IMR-90 (cell line): ENCODE data around the gene PRR22. TPM values are rescaled to one million over a fixed set of nuclear protein-coding genes. Genes with fewer than 3 reads are reported as not detected.
A peak's percentile ranks its signal among the peaks of the same experiment; 100 is the strongest.

Experiments used
- ATAC-seq: fragments of 200-7000 bp; cut with Tn5 transposase; 2 replicates; pipeline ENCODE4 v1.9.1; 2020; ENCODE audit warnings: low read depth, mild to moderate bottlenecking, moderate library complexity
- BruUV-seq: library from RNA; stranded (reverse); fragments of 400-500 nt; replicated peaks from 2 replicates; lab custom pipeline; 2021; lab: Mats Ljungman, UMichigan
- CTCF ChIA-PET: fragments of 300-600 bp; formaldehyde crosslinking; extraction: SDS; loops from one replicate; lab custom pipeline; 2021; ENCODE audit warnings: antibody characterized with exemption; lab: Yijun Ruan, JAX
- POLR2A ChIA-PET: fragments of 300-600 bp; sonication (Branson Sonifier 250); formaldehyde crosslinking; loops from one replicate; lab custom pipeline; 2022; ENCODE audit warnings: antibody characterized with exemption; ENCODE audit not compliant: unreplicated experiment; lab: Charles Lee
- DNase-seq: peaks from one replicate; pipeline ENCODE4 v3.0.0; 2013
- H2AFZ ChIP-seq: replicated peaks from 2 replicates; pipeline ENCODE3; 2013; ENCODE audit warnings: low read length, mild to moderate bottlenecking; ENCODE audit not compliant: poor library complexity
- H2AK5ac ChIP-seq: 2 replicates; pipeline ENCODE4 v1.6.1; 2013; ENCODE audit warnings: low read depth, low read length, inconsistent platforms
- H2AK9ac ChIP-seq: replicated peaks from 2 replicates; pipeline ENCODE3; 2013; ENCODE audit warnings: mild to moderate bottlenecking, low read depth, low read length, moderate library complexity; ENCODE audit not compliant: poor library complexity
- H2BK120ac ChIP-seq: 2 replicates; pipeline ENCODE4 v1.6.1; 2013; ENCODE audit warnings: low read depth, low read length, inconsistent platforms
- H2BK15ac ChIP-seq: 3 replicates; pipeline ENCODE4 v1.6.1; 2013; ENCODE audit warnings: low read depth, low read length, inconsistent platforms
- H2BK20ac ChIP-seq: 2 replicates; pipeline ENCODE4 v1.6.1; 2013; ENCODE audit warnings: low read depth, mild to moderate bottlenecking, inconsistent platforms, low read length, moderate library complexity
- H2BK5ac ChIP-seq: 2 replicates; pipeline ENCODE4 v1.6.1; 2013; ENCODE audit warnings: mild to moderate bottlenecking, low read depth, low read length, inconsistent platforms; ENCODE audit not compliant: poor library complexity, severe bottlenecking
- H3K14ac ChIP-seq: replicated peaks from 2 replicates; pipeline ENCODE4 v1.6.1; 2013; ENCODE audit warnings: low read depth, low read length, inconsistent platforms
- H3K18ac ChIP-seq: 2 replicates; pipeline ENCODE4 v1.6.1; 2013; ENCODE audit warnings: low read depth, low read length, control low read depth
- H3K23ac ChIP-seq: 2 replicates; pipeline ENCODE4 v1.6.1; 2013; ENCODE audit warnings: low read depth, low read length, inconsistent platforms
- H3K27ac ChIP-seq: 2 replicates; pipeline ENCODE4 v1.5.1; 2013; ENCODE audit warnings: mild to moderate bottlenecking, control low read depth, low read length; ENCODE audit not compliant: insufficient read depth
- H3K27me3 ChIP-seq: 2 replicates; pipeline ENCODE4 v1.6.1; 2013; ENCODE audit warnings: low read length; ENCODE audit not compliant: control insufficient read depth, insufficient read depth
- H3K36me3 ChIP-seq: 2 replicates; pipeline ENCODE4 v1.6.1; 2013; ENCODE audit warnings: low read length, mixed read lengths; ENCODE audit not compliant: control insufficient read depth, insufficient read depth
- H3K4ac ChIP-seq: 2 replicates; pipeline ENCODE4 v1.6.1; 2013; ENCODE audit warnings: low read depth, low read length, inconsistent platforms
- H3K4me1 ChIP-seq: 2 replicates; pipeline ENCODE4 v1.6.1; 2013; ENCODE audit warnings: low read length, mixed read lengths; ENCODE audit not compliant: control insufficient read depth, insufficient read depth
- H3K4me2 ChIP-seq: 2 replicates; pipeline ENCODE4 v1.6.1; 2013; ENCODE audit warnings: low read depth, mild to moderate bottlenecking, control low read depth, low read length, moderate library complexity
- H3K4me3 ChIP-seq: 2 replicates; pipeline ENCODE4 v1.5.1; 2013; ENCODE audit warnings: low read depth, mild to moderate bottlenecking, control low read depth, low read length, moderate library complexity; ENCODE audit not compliant: insufficient read depth
- H3K56ac ChIP-seq: 2 replicates; pipeline ENCODE4 v1.6.1; 2013; ENCODE audit warnings: low read length, inconsistent platforms; ENCODE audit not compliant: insufficient read depth; ENCODE audit errors: extremely low read depth
- H3K79me1 ChIP-seq, 2 experiments: 2 replicates each; pipeline ENCODE4 v1.6.1; 2013; ENCODE audit warnings: low read length in 2 of 2, inconsistent platforms in 1 of 2, low read depth in 1 of 2
- H3K9ac ChIP-seq: 2 replicates; pipeline ENCODE4 v1.6.1; 2013; ENCODE audit warnings: low read depth, low read length, control low read depth
- H3K9me1 ChIP-seq: 2 replicates; pipeline ENCODE4 v1.6.1; 2013; ENCODE audit warnings: low read length, inconsistent platforms; ENCODE audit not compliant: insufficient read depth
- H3K9me3 ChIP-seq: 2 replicates; pipeline ENCODE4 v1.6.1; 2013; ENCODE audit warnings: low read length; ENCODE audit not compliant: control insufficient read depth, insufficient read depth
- H4K20me1 ChIP-seq: 2 replicates; pipeline ENCODE4 v1.6.1; 2013; ENCODE audit warnings: low read length, inconsistent platforms; ENCODE audit not compliant: insufficient read depth
- H4K5ac ChIP-seq: 2 replicates; pipeline ENCODE4 v1.6.1; 2013; ENCODE audit warnings: mild to moderate bottlenecking, low read depth, low read length, control low read depth
- H4K8ac ChIP-seq, 2 experiments: 2 replicates each; pipeline ENCODE4 v1.6.1; 2013; ENCODE audit warnings: low read depth in 2 of 2, low read length in 2 of 2, control low read depth in 1 of 2, inconsistent platforms in 1 of 2
- H4K91ac ChIP-seq: 2 replicates; pipeline ENCODE4 v1.6.1; 2013; ENCODE audit warnings: low read depth, low read length, inconsistent platforms; ENCODE audit not compliant: insufficient read depth
- RCOR1 ChIP-seq: IDR thresholded peaks from 2 replicates; pipeline ENCODE4 v1.6.1; 2012; ENCODE audit warnings: mild to moderate bottlenecking, low read length, improper control_type of control experiment; ENCODE audit not compliant: insufficient replicate concordance
- WGBS, 2 experiments: methylation state at CpG; one replicate each; pipeline versions ENCODE4 v1.1.5 to v1.1.7; 2013; ENCODE audit warnings: missing lambda C conversion rate in 2 of 2; ENCODE audit not compliant: insufficient read length in 1 of 2; ENCODE audit errors: extremely low coverage in 2 of 2; 5-methylcytosine and 5-hydroxymethylcytosine counted together
- dilution Hi-C: fragments of 300-500 bp; cut with HindIII; formaldehyde crosslinking; loops from one replicate; pipeline ENCODE4 v1.14.3; 2018; ENCODE audit warnings: low sequenced_read_pairs; ENCODE audit not compliant: unreplicated experiment
- in situ Hi-C: fragments of 300-500 bp; cut with MboI; formaldehyde crosslinking; loops from 3 replicates; pipeline ENCODE4 v1.14.3; 2019; ENCODE audit warnings: low sequenced_read_pairs, inconsistent platforms, mixed read lengths
- intact Hi-C: fragments of 100-400 bp; cut with micrococcal nuclease; formaldehyde crosslinking; loops from 2 replicates; pipeline ENCODE4 v1.10.0; 2022
- polyA plus RNA-seq, 3 experiments: library from polyadenylated mRNA; depleted of rRNA; stranded (reverse); fragments of >200 nt; gene quantifications; 2 replicates each; pipeline ENCODE4 v1.2.3, GENCODE V29; 2012; ENCODE audit warnings: low replicate concordance in 1 of 3
- total RNA-seq: library from RNA; depleted of rRNA; stranded (reverse); fragments of >200 nt; gene quantifications from 2 replicates; pipeline ENCODE4 v1.2.3, GENCODE V29; 2012

PRR22 gene
- total and polyA plus RNA-seq, 2 of the 4 experiments (the other 2 are of a cell fraction), result 0.92 TPM; not detected in 1

DNA sequence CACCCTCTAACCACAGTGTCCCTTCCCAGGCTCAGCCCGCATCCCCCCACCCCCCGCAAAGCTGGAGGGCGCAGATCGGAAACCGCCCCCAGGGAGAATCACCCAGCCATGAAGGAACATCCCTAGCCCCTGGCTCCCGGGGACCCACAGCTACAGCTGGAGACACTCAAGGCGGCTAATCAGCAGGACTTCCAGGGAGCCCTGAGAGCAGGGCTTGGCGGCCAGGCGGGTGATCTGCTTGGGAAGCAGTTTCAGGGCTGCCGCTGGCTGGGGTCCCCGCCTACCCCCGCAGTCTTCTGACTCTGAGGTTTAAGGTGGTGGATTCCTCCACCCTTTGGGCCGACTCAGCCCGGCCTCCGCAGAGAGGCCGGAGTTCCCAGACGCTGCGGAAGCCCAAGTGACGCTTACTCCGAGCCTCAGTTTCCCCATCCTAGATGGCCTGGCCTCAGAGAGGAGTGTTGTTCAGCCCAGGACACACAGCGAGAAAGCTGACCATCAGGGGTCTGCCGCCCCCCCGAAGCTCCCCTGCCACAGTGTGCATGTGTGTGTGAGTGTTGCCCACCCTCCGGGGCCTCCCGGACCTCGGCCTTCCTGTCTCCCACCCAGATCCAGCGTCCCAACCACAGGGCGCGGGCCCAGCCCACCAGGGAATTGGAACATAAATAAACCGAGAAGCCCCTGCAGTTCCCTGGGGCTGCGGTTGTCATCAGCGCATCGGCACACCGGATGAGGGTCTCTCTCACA lies 45.2 kb upstream of the PRR22 start:
- H3K27me3 ChIP-seq, result peaks cover 3% of the 10 kb centered on the region; the same call in 1 of the 2 replicates
- H4K91ac ChIP-seq, result no peak overlapping the region
- H2AFZ ChIP-seq, result peak overlapping the region; percentile 21
- H3K14ac ChIP-seq, result no peak overlapping the region
- no peaks in the 10 kb centered on the region for H3K9me3 ChIP-seq
- peak overlapping the region; percentile 82; the same call in 1 of the 2 replicates for H3K23ac ChIP-seq
- ATAC-seq (no peak), DNase-seq (no peak)
- H3K56ac ChIP-seq, result no peak overlapping the region
- H3K4me1 ChIP-seq, result peaks cover 9% of the 10 kb centered on the region
- WGBS, 2 experiments, result 29% methylated on average over 8 of the region's 34 CpGs; no CpG with 5 or more reads in 1 of the 2 experiments
- H3K36me3 ChIP-seq, result no peaks in the 10 kb centered on the region
- no peak overlapping the region for H3K9ac ChIP-seq
- H2AK5ac ChIP-seq, result peak overlapping the region; percentile 16; the same call in 1 of the 2 replicates
- no TSS peak for BruUV-seq
- H3K18ac ChIP-seq, result no peak overlapping the region
- H4K5ac ChIP-seq, result no peak overlapping the region
- ChIA-PET POLR2A (interaction anchor here (0.6 kb wide), 1 partner anchor 108 kb away, joined by 4 read pairs; no protein-coding TSS in a partner anchor), CTCF (no interaction called here)
- H2AK9ac ChIP-seq, result no peak overlapping the region
- peak overlapping the region; percentile 43; the same call in 1 of the 2 replicates for H3K4ac ChIP-seq
- no peak overlapping the region for H2BK15ac ChIP-seq
- 0 out of 2 replicates have a peak overlapping the region, but pooled peaks have one; percentile 15 for H2BK120ac ChIP-seq
- in situ Hi-C loops (no loop called here), dilution Hi-C loops (no loop called here), intact Hi-C loops (loop anchor here (5.0 kb wide), 1 partner anchor 63 kb away; no protein-coding TSS in a partner anchor)
- peaks cover 4% of the 10 kb centered on the region; the same call in 1 of the 2 replicates for H3K9me1 ChIP-seq
- H3K27ac ChIP-seq, result no peak overlapping the region
- H3K4me3 ChIP-seq, result no peak overlapping the region
- H2BK20ac ChIP-seq, result no peak overlapping the region
- no peak for TF ChIP-seq RCOR1
- no peak overlapping the region for H3K4me2 ChIP-seq
- no peak overlapping the region for H2BK5ac ChIP-seq
- H3K79me1 ChIP-seq, result peaks cover 0 to 6% of the 10 kb centered on the region in 2 experiments; a peak in 2 of 4 replicates
- H4K8ac ChIP-seq, result peak overlapping the region in 1 of 2 experiments; percentile 99; a peak in 1 of 4 replicates
- no peaks in the 10 kb centered on the region for H4K20me1 ChIP-seq
